ENCODE data around the gene CSRNP3. TPM values are rescaled to one million over a fixed set of nuclear protein-coding genes. Genes with fewer than 3 reads are reported as not detected.

CSRNP3 gene
- total and polyA plus RNA-seq, 2 donors (not counting 3 experiments of a cell fraction or from before 2014, with no cell fraction given) = not detected

DNA sequence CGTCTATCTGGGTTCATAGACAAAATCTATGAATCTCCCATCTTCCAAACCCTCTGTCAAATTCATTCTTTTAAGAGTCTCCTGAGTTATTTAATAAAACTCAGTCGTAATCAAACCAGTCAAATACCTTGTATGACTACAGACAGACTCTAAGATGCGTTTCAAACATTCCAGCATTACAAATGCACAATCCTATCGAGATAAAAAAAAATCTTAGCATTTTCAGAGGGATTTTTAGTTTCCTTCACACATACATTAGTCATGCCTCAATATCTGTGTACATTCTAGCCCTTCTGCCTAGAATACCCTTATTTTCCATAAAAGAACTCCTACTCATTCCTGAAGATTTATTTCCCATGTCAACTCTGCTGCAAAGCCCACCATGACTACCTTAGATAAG lies 96.5 kb downstream of the CSRNP3 start:
- no peak for TF ChIP-seq JUN (IDR thresholded peaks at IDR 0.05; ENCODE audit: borderline replicate concordance, insufficient read depth, insufficient read length, low read depth)
- no peak for TF ChIP-seq POLR2A (IDR thresholded peaks at IDR 0.05; ENCODE audit: low read depth, low read length)
- TF ChIP-seq FOS (IDR thresholded peaks at IDR 0.05; ENCODE audit: borderline replicate concordance, insufficient read depth, low read length) = no peak
- TF ChIP-seq, protein P1, sequence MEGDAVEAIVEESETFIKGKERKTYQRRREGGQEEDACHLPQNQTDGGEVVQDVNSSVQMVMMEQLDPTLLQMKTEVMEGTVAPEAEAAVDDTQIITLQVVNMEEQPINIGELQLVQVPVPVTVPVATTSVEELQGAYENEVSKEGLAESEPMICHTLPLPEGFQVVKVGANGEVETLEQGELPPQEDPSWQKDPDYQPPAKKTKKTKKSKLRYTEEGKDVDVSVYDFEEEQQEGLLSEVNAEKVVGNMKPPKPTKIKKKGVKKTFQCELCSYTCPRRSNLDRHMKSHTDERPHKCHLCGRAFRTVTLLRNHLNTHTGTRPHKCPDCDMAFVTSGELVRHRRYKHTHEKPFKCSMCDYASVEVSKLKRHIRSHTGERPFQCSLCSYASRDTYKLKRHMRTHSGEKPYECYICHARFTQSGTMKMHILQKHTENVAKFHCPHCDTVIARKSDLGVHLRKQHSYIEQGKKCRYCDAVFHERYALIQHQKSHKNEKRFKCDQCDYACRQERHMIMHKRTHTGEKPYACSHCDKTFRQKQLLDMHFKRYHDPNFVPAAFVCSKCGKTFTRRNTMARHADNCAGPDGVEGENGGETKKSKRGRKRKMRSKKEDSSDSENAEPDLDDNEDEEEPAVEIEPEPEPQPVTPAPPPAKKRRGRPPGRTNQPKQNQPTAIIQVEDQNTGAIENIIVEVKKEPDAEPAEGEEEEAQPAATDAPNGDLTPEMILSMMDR (IDR thresholded peaks at IDR 0.05; ENCODE audit: extremely low read depth in 1 of 2, insufficient read depth in 1 of 2, low read depth in 1 of 2, low read length in 2 of 2) = no peak
- TF ChIP-seq, protein P2, sequence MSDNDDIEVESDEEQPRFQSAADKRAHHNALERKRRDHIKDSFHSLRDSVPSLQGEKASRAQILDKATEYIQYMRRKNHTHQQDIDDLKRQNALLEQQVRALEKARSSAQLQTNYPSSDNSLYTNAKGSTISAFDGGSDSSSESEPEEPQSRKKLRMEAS (IDR thresholded peaks at IDR 0.05; ENCODE audit: insufficient read depth, insufficient read length) = no peak
- no peak for TF ChIP-seq GATA2 (IDR thresholded peaks at IDR 0.05; ENCODE audit: insufficient read depth, insufficient read length, low read depth, low read length)
- TF ChIP-seq EZH2 (IDR thresholded peaks at IDR 0.05; ENCODE audit: borderline replicate concordance, low read depth, low read length, severe bottlenecking) = no peak
- no peak overlapping the region for H3K4me3 ChIP-seq (replicated peaks in 1 of 3; ENCODE audit: insufficient read depth in 1 of 3, low read depth in 1 of 3, low read length in 3 of 3)
- H4K20me1 ChIP-seq (replicated peaks; ENCODE audit: control insufficient read depth, extremely low read depth, insufficient read depth, low read length) = no peaks in the 10 kb centered on the region
- FAIRE-seq (no peak), DNase-seq (ENCODE audit: low read depth, low spot score) (no peak)
- peaks cover 0 to 2% of the 10 kb centered on the region in 2 experiments for H3K27me3 ChIP-seq (ENCODE audit: control insufficient read depth in 2 of 2, insufficient read depth in 2 of 2, low read length in 2 of 2)
- H3K36me3 ChIP-seq (ENCODE audit: control insufficient read depth in 2 of 2, extremely low read depth in 1 of 2, insufficient read depth in 2 of 2, low read length in 2 of 2) = no peaks in the 10 kb centered on the region
- no peaks in the 10 kb centered on the region for H3K4me1 ChIP-seq (ENCODE audit: control insufficient read depth, extremely low read depth, insufficient read depth, low read length)
- CTCF ChIA-PET = no interaction called here
- POLR2A ChIA-PET = no interaction called here
- dilution Hi-C loops (cut with MboI; ENCODE audit: extremely low pct_ligation_motif_present, low sequenced_read_pairs) (no loop called here), intact Hi-C loops (cut with micrococcal nuclease) (no loop called here)
- H2AFZ ChIP-seq (ENCODE audit: low read depth, low read length) = no peak overlapping the region
- no peak overlapping the region for H3K4me2 ChIP-seq (ENCODE audit: insufficient read depth, low read length)
- H3K9me1 ChIP-seq (replicated peaks; ENCODE audit: control insufficient read depth, extremely low read depth, insufficient read depth, low read length) = no peaks in the 10 kb centered on the region
- no peaks in the 10 kb centered on the region for H3K9me3 ChIP-seq (replicated peaks; ENCODE audit: control insufficient read depth, insufficient read depth, low read length)
- no TSS peak for BruUV-seq (replicated peaks)
- H3K27ac ChIP-seq (ENCODE audit: insufficient read depth, low read depth, low read length) = no peak overlapping the region
- no peak overlapping the region for H3K9ac ChIP-seq (replicated peaks; ENCODE audit: extremely low read depth, insufficient read depth, low read length)
- no peaks in the 10 kb centered on the region for H3K79me2 ChIP-seq (ENCODE audit: control insufficient read depth, insufficient read depth, low read length)
